GM19372 (cell line): ENCODE results near the gene GAGE1.
"Not testable (repeated sequence)": the region's sequence is repeated elsewhere in the genome, so short reads cannot be mapped to it uniquely, and the experiment has no call there.

ENCODE experiments used
- ATAC-seq: cut with Tn5 transposase; IDR thresholded peaks from one replicate; pipeline ENCODE4 v1.9.1; 2021; ENCODE audit warnings: mild to moderate bottlenecking, low read depth, moderate library complexity; ENCODE audit not compliant: unreplicated experiment

The GAGE1 gene

GRCh38 chrX:49598720-49599119, at the start of gene GAGE1:
TSS of gene GAGE1 (plus strand) at chrX:49599020. CDS start at chrX:49600175, 1,155 bp downstream.
- ATAC-seq = not testable (repeated sequence)

- ATAC-seq = not testable (repeated sequence)
Measured at GRCh38 chrX:49550989-49551388, 47.8 kb upstream of the GAGE1 start, which contains the start of gene GAGE12E. TSS of gene GAGE12E (plus strand) at chrX:49551289. CDS start at chrX:49552444, 1,155 bp downstream.

GRCh38 chrX:49560542-49560941, 38.3 kb upstream of the GAGE1 start, which contains the start of gene GAGE12F:
TSS of gene GAGE12F (plus strand) at chrX:49560842. CDS start at chrX:49561997, 1,155 bp downstream.
- ATAC-seq = not testable (repeated sequence)

- ATAC-seq = not testable (repeated sequence)
Measured at GRCh38 chrX:49568728-49569127, 30.1 kb upstream of the GAGE1 start.

- ATAC-seq = not testable (repeated sequence)
Measured at GRCh38 chrX:49569152-49569551, 29.7 kb upstream of the GAGE1 start.

- ATAC-seq = not testable (repeated sequence)
Measured at GRCh38 chrX:49570100-49570499, 28.7 kb upstream of the GAGE1 start, which contains the start of gene GAGE12G. TSS of gene GAGE12G (plus strand) at chrX:49570400. CDS start at chrX:49571555, 1,155 bp downstream.

GRCh38 chrX:49579649-49580048, 19.2 kb upstream of the GAGE1 start, which contains the start of gene GAGE12H:
TSS of gene GAGE12H (plus strand) at chrX:49579949. CDS start at chrX:49581104, 1,155 bp downstream.
- not testable (repeated sequence) for ATAC-seq

GRCh38 chrX:49589196-49589595, 9.6 kb upstream of the GAGE1 start, which contains the start of gene GAGE2A:
TSS of gene GAGE2A (plus strand) at chrX:49589496. CDS start at chrX:49590651, 1,155 bp downstream.
- not testable (repeated sequence) for ATAC-seq

- ATAC-seq = not testable (repeated sequence)
Measured at GRCh38 chrX:49589769-49590478, 8.9 kb upstream of the GAGE1 start.

GRCh38 chrX:49590488-49590887, 8.3 kb upstream of the GAGE1 start:
- ATAC-seq = not testable (repeated sequence)

GRCh38 chrX:49610718-49611310, 12.0 kb downstream of the GAGE1 start:
- ATAC-seq = no peak

GRCh38 chrX:49618574-49618973, 19.8 kb downstream of the GAGE1 start:
- no peak for ATAC-seq

- no peak for ATAC-seq
Measured at GRCh38 chrX:49627086-49627777, 28.4 kb downstream of the GAGE1 start.

GRCh38 chrX:49644991-49645637, 46.3 kb downstream of the GAGE1 start:
- no peak for ATAC-seq

- no peak for ATAC-seq
Measured at GRCh38 chrX:49656533-49656932, 57.7 kb downstream of the GAGE1 start.
